Spleen (tissue), 7 donors: ENCODE results near the gene GMEB2.
A peak's percentile ranks its signal among the peaks of the same experiment; 100 is the strongest.

Experiments used
- POLR2A ChIP-seq, 3 donors: fragments of 450-650 bp; IDR thresholded peaks; one replicate each; pipeline ENCODE4 v1.5.1; 2017; ENCODE audit warnings: antibody characterized with exemption in 3 of 3, mild to moderate bottlenecking in 1 of 3
- TF ChIP-seq, protein P1 (sequence below), 11 experiments: fragments of 200-600 bp in 7 of 11; fragments of 450-650 bp in 4 of 11; sonication (generic) in 4 of 11; IDR thresholded peaks in 8 of 11; conservative IDR thresholded peaks in 3 of 11; 1 replicate in 7 of 11; 2 replicates in 4 of 11; pipeline versions ENCODE4 v1.4.0 to v1.8.0; 2016 to 2021; ENCODE audit warnings: antibody characterized with exemption in 11 of 11, inconsistent platforms in 4 of 11, mild to moderate bottlenecking in 1 of 11
- donor health status: DM: no; HTN: no; CAD: no; lungs with moderate emphysema.
- donor health status: DM: no; HTN: no; CAD: no.
- donor health status: DM: no; HTN: no; CAD: no.

- no peak for TF ChIP-seq POLR2A (IDR thresholded peaks at IDR 0.05)
- TF ChIP-seq, protein P1, sequence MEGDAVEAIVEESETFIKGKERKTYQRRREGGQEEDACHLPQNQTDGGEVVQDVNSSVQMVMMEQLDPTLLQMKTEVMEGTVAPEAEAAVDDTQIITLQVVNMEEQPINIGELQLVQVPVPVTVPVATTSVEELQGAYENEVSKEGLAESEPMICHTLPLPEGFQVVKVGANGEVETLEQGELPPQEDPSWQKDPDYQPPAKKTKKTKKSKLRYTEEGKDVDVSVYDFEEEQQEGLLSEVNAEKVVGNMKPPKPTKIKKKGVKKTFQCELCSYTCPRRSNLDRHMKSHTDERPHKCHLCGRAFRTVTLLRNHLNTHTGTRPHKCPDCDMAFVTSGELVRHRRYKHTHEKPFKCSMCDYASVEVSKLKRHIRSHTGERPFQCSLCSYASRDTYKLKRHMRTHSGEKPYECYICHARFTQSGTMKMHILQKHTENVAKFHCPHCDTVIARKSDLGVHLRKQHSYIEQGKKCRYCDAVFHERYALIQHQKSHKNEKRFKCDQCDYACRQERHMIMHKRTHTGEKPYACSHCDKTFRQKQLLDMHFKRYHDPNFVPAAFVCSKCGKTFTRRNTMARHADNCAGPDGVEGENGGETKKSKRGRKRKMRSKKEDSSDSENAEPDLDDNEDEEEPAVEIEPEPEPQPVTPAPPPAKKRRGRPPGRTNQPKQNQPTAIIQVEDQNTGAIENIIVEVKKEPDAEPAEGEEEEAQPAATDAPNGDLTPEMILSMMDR (IDR thresholded peaks at IDR 0.05 in 8 of 11, conservative IDR thresholded peaks at IDR 0.05 in 3 of 11) = peak in 3 of 11 experiments; percentile 11 to 18 (median 11)
Observed at GRCh38 chr20:63578224-63579016, 48.5 kb downstream of the GMEB2 start.
